ENCODE data around the gene SPEG. TPM values are rescaled to one million over a fixed set of nuclear protein-coding genes. Genes with fewer than 3 reads are reported as not detected.

SPEG gene
- total RNA-seq, 1 experiment from 2014 or later = 56.6 TPM

DNA sequence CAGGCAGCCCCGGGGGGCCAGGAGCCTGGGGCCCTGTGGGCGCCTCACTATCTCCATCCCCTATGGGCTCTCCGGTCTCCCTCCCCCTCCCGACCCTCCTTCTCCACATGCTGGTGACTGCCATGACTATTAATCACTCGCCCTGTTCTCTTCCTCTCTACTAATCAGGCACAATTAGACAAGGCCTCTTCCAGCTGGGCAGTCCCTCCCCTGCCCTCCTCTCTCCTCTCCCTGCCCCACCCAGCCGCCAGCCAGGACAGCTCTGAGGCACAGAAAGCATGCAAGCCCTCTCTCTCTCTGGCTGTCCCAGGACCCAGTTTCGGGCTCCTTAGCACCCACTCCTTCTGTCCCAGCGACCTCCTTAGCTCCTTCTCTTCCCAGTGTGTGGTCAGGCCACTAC is 85.4 kb downstream of the SPEG start:
- no peak for DNase-seq (ENCODE audit: low read depth, low spot score)
- intact Hi-C loops (cut with micrococcal nuclease) = loop anchor here (2.0 kb wide), 1 partner anchor 43 kb away; no protein-coding TSS in a partner anchor
- Histone ChIP-seq H3K9me3 (ENCODE audit: control insufficient read depth in 1 of 2, insufficient read depth in 1 of 2, low read depth in 1 of 2, low read length in 2 of 2) (no peaks in the 10 kb centered on the region), H3K4me1 (ENCODE audit: control insufficient read depth in 1 of 2, insufficient read depth in 2 of 2, low read length in 2 of 2) (peaks cover 36 to 70% of the 10 kb centered on the region in 2 experiments), H3K4me3 (replicated peaks in 1 of 2; ENCODE audit: low read depth in 1 of 2, low read length in 2 of 2) (no peak overlapping the region; a peak in 1 of 4 replicates), H2AFZ (ENCODE audit: low read depth, low read length, poor library complexity, severe bottlenecking) (no peak overlapping the region), H3K9me2 (ENCODE audit: insufficient read depth) (no peaks in the 10 kb centered on the region), H3K79me2 (ENCODE audit: insufficient read depth, low read length) (no peaks in the 10 kb centered on the region), H3K27ac (ENCODE audit: low read depth, low read length) (peak overlapping the region; percentile 78; the same call in 1 of the 2 replicates), H3K4me2 (ENCODE audit: low read length) (peak overlapping the region; percentile 88), H4K20me1 (ENCODE audit: insufficient read depth) (no peaks in the 10 kb centered on the region), H3K27me3 (ENCODE audit: insufficient read depth, low read length) (no peaks in the 10 kb centered on the region), H3K36me3 (ENCODE audit: control insufficient read depth in 1 of 2, insufficient read depth in 2 of 2, low read length in 2 of 2) (no peaks in the 10 kb centered on the region), H3K9ac (ENCODE audit: low read length) (peak overlapping the region; percentile 64)
- ChIA-PET CTCF (interaction anchor here (0.6 to 3.0 kb wide), 9 partner anchors 10 to 131 kb away, joined by 3 to 34 read pairs (median 14); partner anchors contain the start of gene GMPPA), POLR2A (interaction anchor here (1.2 to 1.9 kb wide), 3 partner anchors 10 to 22 kb away, joined by 3 to 5 read pairs (median 5); partner anchors contain the start of gene GMPPA), RAD21 (ENCODE audit: low non-redundant PET in 1 of 2, low total read pairs in 2 of 2, uncharacterized antibody in 2 of 2, unreplicated experiment in 2 of 2) (interaction anchor here (1.0 to 1.9 kb wide), 3 partner anchors 10 to 117 kb away, joined by 3 to 8 read pairs (median 3); no protein-coding TSS in a partner anchor)
- no peak for ATAC-seq
- BruUV-seq (replicated peaks) = no TSS peak
- TF ChIP-seq SP1 (IDR thresholded peaks at IDR 0.05; ENCODE audit: low read depth) (no peak), CEBPB (IDR thresholded peaks at IDR 0.05; ENCODE audit: low read depth) (no peak), CBX3 (IDR thresholded peaks at IDR 0.05; ENCODE audit: low read depth) (no peak), POLR2A (IDR thresholded peaks at IDR 0.05; ENCODE audit: borderline replicate concordance, extremely low read depth, insufficient read depth, insufficient read length) (no peak), POLR2AphosphoS5 (IDR thresholded peaks at IDR 0.05; ENCODE audit: low read depth, low read length) (no peak), EZH2phosphoT487 (IDR thresholded peaks at IDR 0.05; ENCODE audit: borderline replicate concordance) (no peak), SRF (IDR thresholded peaks at IDR 0.05; ENCODE audit: low read depth) (no peak), ELF1 (IDR thresholded peaks at IDR 0.05; ENCODE audit: borderline replicate concordance, low read depth) (no peak), EZH2 (IDR thresholded peaks at IDR 0.05) (no peak), ZNF274 (IDR thresholded peaks at IDR 0.05; ENCODE audit: low read depth, low read length) (no peak), RAD21 (IDR thresholded peaks at IDR 0.05; ENCODE audit: low read depth) (no peak)
- TF ChIP-seq, protein P1, sequence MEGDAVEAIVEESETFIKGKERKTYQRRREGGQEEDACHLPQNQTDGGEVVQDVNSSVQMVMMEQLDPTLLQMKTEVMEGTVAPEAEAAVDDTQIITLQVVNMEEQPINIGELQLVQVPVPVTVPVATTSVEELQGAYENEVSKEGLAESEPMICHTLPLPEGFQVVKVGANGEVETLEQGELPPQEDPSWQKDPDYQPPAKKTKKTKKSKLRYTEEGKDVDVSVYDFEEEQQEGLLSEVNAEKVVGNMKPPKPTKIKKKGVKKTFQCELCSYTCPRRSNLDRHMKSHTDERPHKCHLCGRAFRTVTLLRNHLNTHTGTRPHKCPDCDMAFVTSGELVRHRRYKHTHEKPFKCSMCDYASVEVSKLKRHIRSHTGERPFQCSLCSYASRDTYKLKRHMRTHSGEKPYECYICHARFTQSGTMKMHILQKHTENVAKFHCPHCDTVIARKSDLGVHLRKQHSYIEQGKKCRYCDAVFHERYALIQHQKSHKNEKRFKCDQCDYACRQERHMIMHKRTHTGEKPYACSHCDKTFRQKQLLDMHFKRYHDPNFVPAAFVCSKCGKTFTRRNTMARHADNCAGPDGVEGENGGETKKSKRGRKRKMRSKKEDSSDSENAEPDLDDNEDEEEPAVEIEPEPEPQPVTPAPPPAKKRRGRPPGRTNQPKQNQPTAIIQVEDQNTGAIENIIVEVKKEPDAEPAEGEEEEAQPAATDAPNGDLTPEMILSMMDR (IDR thresholded peaks at IDR 0.05 in 2 of 3, conservative IDR thresholded peaks at IDR 0.05 in 1 of 3; ENCODE audit: borderline replicate concordance in 1 of 3, insufficient read depth in 1 of 3, low read depth in 2 of 3, low read length in 2 of 3) = no peak
- TF ChIP-seq, protein P2, sequence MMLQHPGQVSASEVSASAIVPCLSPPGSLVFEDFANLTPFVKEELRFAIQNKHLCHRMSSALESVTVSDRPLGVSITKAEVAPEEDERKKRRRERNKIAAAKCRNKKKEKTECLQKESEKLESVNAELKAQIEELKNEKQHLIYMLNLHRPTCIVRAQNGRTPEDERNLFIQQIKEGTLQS (IDR thresholded peaks at IDR 0.05) = no peak
